Measurements from ENCODE around the gene PSME2.
A peak's percentile ranks its signal among the peaks of the same experiment; 100 is the strongest.

PSME2 gene

GRCh38 chr14:24162093-24162492 is 15.7 kb upstream of the PSME2 start:
- no peak for DNase-seq (ENCODE audit: low spot score)
- TF ChIP-seq CTCF (IDR thresholded peaks at IDR 0.05; ENCODE audit: extremely low read depth, insufficient read depth, missing control alignments), result no peak
- in situ Hi-C loops (cut with MboI; ENCODE audit: low pct_unique_long_range_greater_than_20kb, low sequenced_read_pairs, unreplicated experiment), result no loop called here

GRCh38 chr14:24160850-24161804 is 14.7 kb upstream of the PSME2 start, which contains the start of gene IRF9:
TSS of gene IRF9 (plus strand) at chr14:24161265. CDS start at chr14:24162145, 880 bp downstream.
- in situ Hi-C loops (cut with MboI; ENCODE audit: low pct_unique_long_range_greater_than_20kb, low sequenced_read_pairs, unreplicated experiment), result no loop called here
- peak; percentile 94 for DNase-seq (ENCODE audit: low spot score)
- peak; percentile 90 for TF ChIP-seq CTCF (IDR thresholded peaks at IDR 0.05; ENCODE audit: extremely low read depth, insufficient read depth, missing control alignments)

- in situ Hi-C loops (cut with MboI; ENCODE audit: low pct_unique_long_range_greater_than_20kb, low sequenced_read_pairs, unreplicated experiment), result no loop called here
- DNase-seq (ENCODE audit: low spot score), result no peak
These were observed 14.1 kb upstream of the PSME2 start for GRCh38 chr14:24160499-24160849.

GRCh38 chr14:24159777-24160498 is 13.5 kb upstream of the PSME2 start:
- in situ Hi-C loops (cut with MboI; ENCODE audit: low pct_unique_long_range_greater_than_20kb, low sequenced_read_pairs, unreplicated experiment), result no loop called here

More at GRCh38 chr14:24160499-24160849, 14.1 kb upstream of the PSME2 start:
- TF ChIP-seq CTCF (IDR thresholded peaks at IDR 0.05; ENCODE audit: extremely low read depth, insufficient read depth, missing control alignments), result no peak

GRCh38 chr14:24157331-24157730 is 10.9 kb upstream of the PSME2 start:
- TF ChIP-seq CTCF (IDR thresholded peaks at IDR 0.05; ENCODE audit: extremely low read depth, insufficient read depth, missing control alignments), result no peak
- in situ Hi-C loops (cut with MboI; ENCODE audit: low pct_unique_long_range_greater_than_20kb, low sequenced_read_pairs, unreplicated experiment), result no loop called here
- no peak for DNase-seq (ENCODE audit: low spot score)

More at GRCh38 chr14:24159777-24160498, 13.5 kb upstream of the PSME2 start:
- TF ChIP-seq CTCF (IDR thresholded peaks at IDR 0.05; ENCODE audit: extremely low read depth, insufficient read depth, missing control alignments), result no peak
- DNase-seq (ENCODE audit: low spot score), result no peak

- no peak for DNase-seq (ENCODE audit: low spot score)
- no peak for TF ChIP-seq CTCF (IDR thresholded peaks at IDR 0.05; ENCODE audit: extremely low read depth, insufficient read depth, missing control alignments)
- in situ Hi-C loops (cut with MboI; ENCODE audit: low pct_unique_long_range_greater_than_20kb, low sequenced_read_pairs, unreplicated experiment), result no loop called here
These were observed 10.4 kb upstream of the PSME2 start for GRCh38 chr14:24156840-24157239.

Measured in GM13977 (cell line).